GM21381 (cell line): ENCODE data around the gene GJB4.
"Not testable (repeated sequence)": the region's sequence is repeated elsewhere in the genome, so short reads cannot be mapped to it uniquely, and the experiment has no call there.

Experiments used
- ATAC-seq: cut with Tn5 transposase; IDR thresholded peaks from one replicate; pipeline ENCODE4 v1.9.1; 2021; ENCODE audit warnings: mild to moderate bottlenecking, moderate library complexity; ENCODE audit not compliant: unreplicated experiment

The GJB4 gene

DNA sequence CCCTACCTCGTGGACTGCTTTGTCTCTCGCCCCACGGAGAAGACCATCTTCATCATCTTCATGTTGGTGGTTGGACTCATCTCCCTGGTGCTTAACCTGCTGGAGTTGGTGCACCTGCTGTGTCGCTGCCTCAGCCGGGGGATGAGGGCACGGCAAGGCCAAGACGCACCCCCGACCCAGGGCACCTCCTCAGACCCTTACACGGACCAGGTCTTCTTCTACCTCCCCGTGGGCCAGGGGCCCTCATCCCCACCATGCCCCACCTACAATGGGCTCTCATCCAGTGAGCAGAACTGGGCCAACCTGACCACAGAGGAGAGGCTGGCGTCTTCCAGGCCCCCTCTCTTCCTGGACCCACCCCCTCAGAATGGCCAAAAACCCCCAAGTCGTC lies 35.2 kb downstream of the GJB4 start:
- no peak for ATAC-seq

DNA sequence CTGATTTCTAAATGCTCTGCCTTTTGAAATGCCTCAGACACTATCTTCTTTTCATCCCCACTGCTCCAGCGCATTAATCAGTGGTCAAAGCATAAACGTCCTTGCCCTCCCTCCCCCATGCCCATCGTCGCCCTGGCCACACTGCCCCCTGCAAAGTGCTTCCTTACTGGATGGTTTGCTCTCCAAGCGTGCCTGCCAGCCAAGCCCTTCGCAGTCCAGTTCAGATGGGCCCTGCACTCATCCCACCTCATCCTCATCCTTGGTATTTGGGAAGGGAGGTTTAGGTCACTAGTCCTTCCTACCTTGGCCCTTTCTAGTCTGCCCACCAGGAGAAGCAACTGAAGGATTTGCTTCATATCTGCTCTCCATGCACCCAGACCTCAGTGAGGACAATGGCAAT lies 36.4 kb downstream of the GJB4 start:
- ATAC-seq, result no peak

DNA sequence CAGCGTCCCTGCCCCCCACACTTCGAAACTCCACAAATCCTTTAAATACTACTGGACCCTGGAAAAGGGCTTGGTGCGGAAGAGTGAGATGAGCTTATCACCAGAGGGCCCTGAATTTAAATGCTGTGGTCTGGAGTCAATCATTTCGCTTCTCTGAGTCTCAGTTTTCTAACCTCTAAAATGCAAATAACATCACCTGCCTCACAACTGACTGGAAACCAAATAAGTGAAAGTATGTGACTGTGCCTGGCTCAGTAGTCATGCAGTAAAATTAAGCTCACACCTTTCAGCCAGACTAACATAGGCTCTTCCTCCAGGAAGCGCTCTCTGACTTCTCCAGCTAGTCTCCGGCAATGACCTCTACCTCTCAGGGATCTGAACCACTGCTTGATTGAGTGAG lies 37.5 kb downstream of the GJB4 start:
- ATAC-seq, result no peak

DNA sequence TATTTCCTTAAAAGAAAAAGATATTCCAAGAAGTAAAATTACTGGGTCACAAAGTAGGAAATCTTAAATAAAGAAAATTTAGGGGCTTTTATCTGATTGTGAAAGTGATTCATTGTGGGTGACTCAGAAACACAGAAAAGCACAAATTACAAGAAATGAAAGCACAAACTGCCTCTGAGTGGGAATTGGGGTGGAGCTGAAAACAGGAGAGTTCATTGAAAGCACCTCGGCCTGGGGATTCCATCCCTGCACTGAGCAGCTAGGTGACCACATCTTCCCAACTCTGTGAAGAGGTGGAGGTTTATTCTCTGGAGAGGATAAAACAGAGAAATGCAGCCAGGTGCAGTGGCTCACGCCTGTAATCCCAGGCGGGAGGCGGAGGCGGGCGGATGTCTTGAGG lies 40.7 kb downstream of the GJB4 start:
- no peak for ATAC-seq

DNA sequence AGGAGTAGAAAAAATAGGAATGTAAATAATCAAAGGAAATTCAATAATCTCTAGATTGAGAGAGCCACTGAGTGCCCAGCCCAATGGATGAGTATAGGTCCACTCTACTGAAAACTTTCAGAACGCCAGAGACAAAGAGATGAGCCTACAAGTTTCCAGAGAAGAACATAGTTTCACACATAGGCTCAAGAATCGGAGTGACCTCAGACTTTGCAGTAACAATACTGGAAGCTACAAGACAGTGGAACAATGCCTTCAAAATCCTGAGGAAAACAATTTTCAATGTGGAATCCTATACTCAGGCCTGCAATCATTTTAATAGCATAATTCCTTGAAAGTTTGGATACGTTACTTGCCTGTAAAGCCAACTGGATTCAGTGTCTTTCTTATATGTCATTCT lies 44.2 kb downstream of the GJB4 start:
- ATAC-seq, result no peak

DNA sequence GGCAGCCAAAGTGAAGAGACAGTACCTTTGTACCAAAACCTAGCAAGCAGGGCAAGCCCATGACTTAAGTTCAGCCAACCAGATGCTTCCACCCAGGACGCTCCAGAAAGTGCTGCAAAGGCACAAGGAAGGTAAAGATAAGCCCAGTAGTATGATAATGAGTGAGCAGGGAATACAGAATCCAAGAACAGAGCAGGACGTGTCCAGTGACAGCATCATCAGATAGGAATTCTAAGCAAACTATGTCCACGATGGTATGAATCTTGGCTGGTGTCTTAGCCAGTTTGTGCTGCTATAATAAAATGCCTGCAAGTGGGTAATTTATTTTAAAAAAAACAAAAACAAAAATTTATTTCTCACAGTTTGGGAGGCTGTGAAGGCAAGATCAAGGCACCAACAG lies 46.9 kb downstream of the GJB4 start:
- ATAC-seq, result no peak

DNA sequence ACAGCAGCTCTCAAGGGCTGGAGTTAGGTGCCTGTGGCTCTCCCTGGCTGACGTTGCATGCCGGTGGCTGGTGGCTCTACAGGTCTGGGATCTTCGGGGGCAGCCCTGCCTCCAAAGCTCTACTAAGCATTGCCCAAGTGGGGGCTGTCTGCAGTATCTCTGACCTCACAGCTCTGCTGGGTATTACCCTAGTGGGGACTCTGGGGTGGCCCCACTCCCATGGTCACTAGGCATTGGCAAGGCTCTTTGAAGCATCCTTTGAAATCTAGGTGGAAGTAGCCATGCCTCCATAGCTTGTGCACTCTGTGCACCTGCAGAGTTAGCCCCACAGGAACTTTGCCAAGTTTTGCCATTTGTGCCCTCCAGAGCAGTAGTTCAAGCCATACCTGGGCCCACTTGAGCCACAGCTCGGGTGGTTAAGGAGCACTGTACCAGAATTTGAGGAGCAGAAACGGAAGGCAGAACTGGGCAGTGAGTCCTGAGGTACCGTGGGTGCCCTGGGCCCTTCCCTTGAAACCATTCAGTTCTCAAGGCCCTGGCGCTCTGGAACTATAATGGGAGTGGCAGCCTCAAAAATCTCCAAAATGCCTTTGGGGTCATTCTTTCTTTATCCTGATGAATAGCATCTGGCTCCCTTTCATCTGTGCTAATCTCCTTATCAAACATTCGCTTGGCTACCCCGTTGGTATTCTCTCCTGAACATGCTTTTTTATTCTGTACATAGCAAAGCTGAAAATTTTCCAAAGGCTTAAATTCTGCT lies 48.7 kb downstream of the GJB4 start:
- no peak for ATAC-seq

DNA sequence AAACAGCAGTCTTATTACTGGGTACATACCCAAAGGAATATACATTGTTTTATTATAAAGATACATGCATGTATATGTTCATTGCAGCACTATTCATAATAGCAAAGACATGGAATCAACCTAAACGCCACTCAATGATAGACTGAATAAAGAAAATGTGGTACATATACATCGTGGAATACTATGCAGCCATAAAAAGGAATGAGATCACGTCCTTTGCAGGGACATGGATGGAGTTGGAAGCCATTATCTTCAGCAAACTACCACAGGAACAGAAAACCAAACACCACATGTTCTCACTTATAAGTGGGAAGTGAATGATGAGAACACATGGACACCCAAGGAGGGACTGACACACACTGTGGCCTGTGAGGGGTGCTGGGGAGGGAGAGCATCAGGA lies 51.2 kb downstream of the GJB4 start:
- not testable (repeated sequence) for ATAC-seq
